NCI-H1417 (cell line): Measurements from ENCODE around the gene ZBED4.

Experiments
- DNase-seq, 3 experiments: peaks; one replicate each; lab custom pipeline; 2025; lab: John Stamatoyannopoulos, UW

The ZBED4 gene

GRCh38 chr22:49904040-49904369, 50.4 kb downstream of the ZBED4 start:
- DNase-seq: no peak

- no peak for DNase-seq
These were observed 51.8 kb downstream of the ZBED4 start for GRCh38 chr22:49905465-49905864.

GRCh38 chr22:49906071-49906798, 52.6 kb downstream of the ZBED4 start:
- no peak for DNase-seq

- no peak for DNase-seq
These were observed 53.2 kb downstream of the ZBED4 start for GRCh38 chr22:49906799-49907290.

- no peak for DNase-seq
These were observed 54.2 kb downstream of the ZBED4 start for GRCh38 chr22:49907807-49908206.

- DNase-seq: no peak
These were observed 56.0 kb downstream of the ZBED4 start for GRCh38 chr22:49909476-49910205.

- DNase-seq: no peak
These were observed 56.8 kb downstream of the ZBED4 start for GRCh38 chr22:49910229-49911155.

- no peak for DNase-seq
These were observed 58.4 kb downstream of the ZBED4 start for GRCh38 chr22:49911881-49912625.

GRCh38 chr22:49913026-49913425, 59.4 kb downstream of the ZBED4 start:
- no peak for DNase-seq

GRCh38 chr22:49913446-49913845, 59.8 kb downstream of the ZBED4 start:
- DNase-seq: no peak

- no peak for DNase-seq
These were observed 60.6 kb downstream of the ZBED4 start for GRCh38 chr22:49914256-49914655.

GRCh38 chr22:49915610-49916009, 62.0 kb downstream of the ZBED4 start:
- no peak for DNase-seq

- no peak for DNase-seq
These were observed 63.2 kb downstream of the ZBED4 start for GRCh38 chr22:49916831-49917230.

GRCh38 chr22:49917974-49918910, 64.6 kb downstream of the ZBED4 start, which contains the start of the genes ALG12 and CRELD2:
TSS of gene ALG12 (minus strand) at chr22:49918438. CDS start at chr22:49913765, 4,673 bp downstream.
TSS of gene CRELD2 (plus strand) at chr22:49918634. CDS start at chr22:49918770, 136 bp downstream.
- peak; percentile 75 to 95 (median 91) for DNase-seq

- DNase-seq: peak in 1 of 3 experiments; percentile 13
These were observed 65.6 kb downstream of the ZBED4 start for GRCh38 chr22:49918911-49919881.

- no peak for DNase-seq
These were observed 67.2 kb downstream of the ZBED4 start for GRCh38 chr22:49920859-49921258.

- no peak for DNase-seq
These were observed 68.0 kb downstream of the ZBED4 start for GRCh38 chr22:49921508-49922278.

GRCh38 chr22:49922484-49922883, 68.8 kb downstream of the ZBED4 start:
- DNase-seq: no peak
